ENCODE data around the gene MAPK12. TPM values are rescaled to one million over a fixed set of nuclear protein-coding genes. Genes with fewer than 3 reads are reported as not detected.

Gene MAPK12
- total RNA-seq, 1 experiment from 2014 or later: 86.7 TPM

GRCh38 chr22:50203288-50203687, 58.2 kb downstream of the MAPK12 start:
- ChIA-PET CTCF (no interaction called here), POLR2A (no interaction called here), RAD21 (ENCODE audit: low non-redundant PET in 1 of 2, low total read pairs in 2 of 2, uncharacterized antibody in 2 of 2, unreplicated experiment in 2 of 2) (no interaction called here)
- TF ChIP-seq, protein P1, sequence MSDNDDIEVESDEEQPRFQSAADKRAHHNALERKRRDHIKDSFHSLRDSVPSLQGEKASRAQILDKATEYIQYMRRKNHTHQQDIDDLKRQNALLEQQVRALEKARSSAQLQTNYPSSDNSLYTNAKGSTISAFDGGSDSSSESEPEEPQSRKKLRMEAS (IDR thresholded peaks at IDR 0.05): no peak
- TF ChIP-seq ZFX (IDR thresholded peaks at IDR 0.05) (no peak), RAD21 (IDR thresholded peaks at IDR 0.05; ENCODE audit: low read depth) (no peak), ZBTB33 (IDR thresholded peaks at IDR 0.05; ENCODE audit: extremely low read depth, insufficient replicate concordance, low read length) (no peak)
- Histone ChIP-seq H3K79me2 (ENCODE audit: insufficient read depth, low read length) (peaks cover 10% of the 10 kb centered on the region), H3K4me2 (ENCODE audit: low read length) (no peak overlapping the region), H4K20me1 (ENCODE audit: insufficient read depth) (no peaks in the 10 kb centered on the region), H3K27me3 (ENCODE audit: insufficient read depth, low read length) (no peaks in the 10 kb centered on the region), H3K9me2 (ENCODE audit: insufficient read depth) (no peaks in the 10 kb centered on the region), H2AFZ (ENCODE audit: low read depth, low read length, poor library complexity, severe bottlenecking) (no peak overlapping the region), H3K4me1 (ENCODE audit: control insufficient read depth in 1 of 2, insufficient read depth in 2 of 2, low read length in 2 of 2) (peaks cover 9 to 35% of the 10 kb centered on the region in 2 experiments), H3K9ac (ENCODE audit: low read length) (no peak overlapping the region), H3K4me3 (replicated peaks in 1 of 2; ENCODE audit: low read depth in 1 of 2, low read length in 2 of 2) (no peak overlapping the region), H3K27ac (ENCODE audit: low read depth, low read length) (no peak overlapping the region), H3K36me3 (ENCODE audit: control insufficient read depth in 1 of 2, insufficient read depth in 2 of 2, low read length in 2 of 2) (peaks cover 2 to 6% of the 10 kb centered on the region in 2 experiments; a peak in 1 of 4 replicates), H3K9me3 (ENCODE audit: control insufficient read depth in 1 of 2, insufficient read depth in 1 of 2, low read depth in 1 of 2, low read length in 2 of 2) (peaks cover 0 to 8% of the 10 kb centered on the region in 2 experiments; a peak in 1 of 4 replicates)
- BruUV-seq (replicated peaks): no TSS peak
- DNase-seq (ENCODE audit: low read depth, low spot score) (no peak), ATAC-seq (no peak)
- intact Hi-C loops (cut with micrococcal nuclease): loop anchor here (10.0 kb wide), 1 partner anchor 268 kb away; no protein-coding TSS in a partner anchor

Other genes starting within 250 kb of the MAPK12 start
- not detected for gene IL17REL, start 248.9 kb downstream of the MAPK12 start, total RNA-seq (2021; ENCODE audit: unreplicated experiment)
- gene TTLL8, start 203.4 kb downstream of the MAPK12 start, total RNA-seq (2021; ENCODE audit: unreplicated experiment): not detected
- not detected for gene MLC1, start 176.3 kb downstream of the MAPK12 start, total RNA-seq (2021; ENCODE audit: unreplicated experiment)
- not detected for gene MOV10L1, start 171.7 kb downstream of the MAPK12 start, total RNA-seq (2021; ENCODE audit: unreplicated experiment)
- gene PANX2, start 91.0 kb downstream of the MAPK12 start, total RNA-seq (2021; ENCODE audit: unreplicated experiment): 8.0 TPM
- 90.3 TPM for gene TRABD, start 75.8 kb downstream of the MAPK12 start, total RNA-seq (2021; ENCODE audit: unreplicated experiment)
- gene SELENOO, start 60.7 kb downstream of the MAPK12 start, total RNA-seq (2021; ENCODE audit: unreplicated experiment): 29.6 TPM
- 38.6 TPM for gene TUBGCP6, start 16.7 kb downstream of the MAPK12 start, total RNA-seq (2021; ENCODE audit: unreplicated experiment)
- gene HDAC10, start 10.4 kb downstream of the MAPK12 start, total RNA-seq (2021; ENCODE audit: unreplicated experiment): 67.5 TPM
- gene MAPK11, start 8.7 kb upstream of the MAPK12 start, total RNA-seq (2021; ENCODE audit: unreplicated experiment): 19.3 TPM
- gene PLXNB2, start 46.0 kb upstream of the MAPK12 start, total RNA-seq (2021; ENCODE audit: unreplicated experiment): 236 TPM
- gene DENND6B, start 65.3 kb upstream of the MAPK12 start, total RNA-seq (2021; ENCODE audit: unreplicated experiment): 11.0 TPM
- 61.3 TPM for gene PPP6R2, start 81.6 kb upstream of the MAPK12 start, total RNA-seq (2021; ENCODE audit: unreplicated experiment)
- 91.1 TPM for gene SBF1, start 213.4 kb upstream of the MAPK12 start, total RNA-seq (2021; ENCODE audit: unreplicated experiment)
- gene ADM2, start 219.9 kb upstream of the MAPK12 start, total RNA-seq (2021; ENCODE audit: unreplicated experiment): 12.8 TPM
- gene MIOX, start 225.2 kb upstream of the MAPK12 start, total RNA-seq (2021; ENCODE audit: unreplicated experiment): 0.39 TPM
- gene LMF2, start 246.0 kb upstream of the MAPK12 start, total RNA-seq (2021; ENCODE audit: unreplicated experiment): 56.9 TPM
- 99.1 TPM for gene NCAPH2, start 246.5 kb upstream of the MAPK12 start, total RNA-seq (2021; ENCODE audit: unreplicated experiment)